ENCODE data around the gene C1QL1. TPM values are rescaled to one million over a fixed set of nuclear protein-coding genes. Genes with fewer than 3 reads are reported as not detected.

The C1QL1 gene
- 24.6 and 25.2 TPM in 2 replicates for total RNA-seq
- 38.6 and 44.0 TPM in 2 replicates for polyA plus RNA-seq

GRCh38 chr17:44968225-44969143, at the start of gene C1QL1:
C1QL1 (minus strand) TSS chr17:44968303; CDS start chr17:44968048, 255 bp downstream.
- peaks cover 32% of the 10 kb centered on the region for H3K27me3 ChIP-seq
- H3K9me3 ChIP-seq (ENCODE audit: low read depth), result no peaks in the 10 kb centered on the region
- TF ChIP-seq CTCF (IDR thresholded peaks at IDR 0.05; ENCODE audit: low read depth, low read length), result peak; percentile 17
- peak; percentile 95 to 96 for DNase-seq (ENCODE audit: low read depth in 1 of 2, low spot score in 1 of 2)
- no peak within 1 kb of the TSS for H3K27ac ChIP-seq
- no peaks in the 10 kb centered on the region for H3K36me3 ChIP-seq
- peaks cover 10% of the 10 kb centered on the region for H3K4me1 ChIP-seq (ENCODE audit: low read depth)
- peak within 1 kb of the TSS; percentile 32 for H3K4me3 ChIP-seq

GRCh38 chr17:45016823-45017222, 48.7 kb upstream of the C1QL1 start:
- Histone ChIP-seq H3K27me3 (peaks cover 11% of the 10 kb centered on the region), H3K36me3 (no peaks in the 10 kb centered on the region), H3K4me3 (no peak overlapping the region), H3K4me1 (ENCODE audit: low read depth) (peaks cover 32% of the 10 kb centered on the region), H3K9me3 (ENCODE audit: low read depth) (no peaks in the 10 kb centered on the region), H3K27ac (no peak overlapping the region)
- TF ChIP-seq CTCF (IDR thresholded peaks at IDR 0.05; ENCODE audit: low read depth, low read length), result peak; percentile 37
- DNase-seq (ENCODE audit: low read depth in 1 of 2, low spot score in 1 of 2), result no peak

GRCh38 chr17:45016237-45016636, 48.1 kb upstream of the C1QL1 start:
- H3K4me1 ChIP-seq (ENCODE audit: low read depth), result peaks cover 27% of the 10 kb centered on the region
- no peaks in the 10 kb centered on the region for H3K36me3 ChIP-seq
- H3K9me3 ChIP-seq (ENCODE audit: low read depth), result no peaks in the 10 kb centered on the region
- no peak overlapping the region for H3K4me3 ChIP-seq
- peaks cover 11% of the 10 kb centered on the region for H3K27me3 ChIP-seq
- DNase-seq (ENCODE audit: low read depth in 1 of 2, low spot score in 1 of 2), result no peak
- TF ChIP-seq CTCF (IDR thresholded peaks at IDR 0.05; ENCODE audit: low read depth, low read length), result no peak
- H3K27ac ChIP-seq, result no peak overlapping the region

DNA sequence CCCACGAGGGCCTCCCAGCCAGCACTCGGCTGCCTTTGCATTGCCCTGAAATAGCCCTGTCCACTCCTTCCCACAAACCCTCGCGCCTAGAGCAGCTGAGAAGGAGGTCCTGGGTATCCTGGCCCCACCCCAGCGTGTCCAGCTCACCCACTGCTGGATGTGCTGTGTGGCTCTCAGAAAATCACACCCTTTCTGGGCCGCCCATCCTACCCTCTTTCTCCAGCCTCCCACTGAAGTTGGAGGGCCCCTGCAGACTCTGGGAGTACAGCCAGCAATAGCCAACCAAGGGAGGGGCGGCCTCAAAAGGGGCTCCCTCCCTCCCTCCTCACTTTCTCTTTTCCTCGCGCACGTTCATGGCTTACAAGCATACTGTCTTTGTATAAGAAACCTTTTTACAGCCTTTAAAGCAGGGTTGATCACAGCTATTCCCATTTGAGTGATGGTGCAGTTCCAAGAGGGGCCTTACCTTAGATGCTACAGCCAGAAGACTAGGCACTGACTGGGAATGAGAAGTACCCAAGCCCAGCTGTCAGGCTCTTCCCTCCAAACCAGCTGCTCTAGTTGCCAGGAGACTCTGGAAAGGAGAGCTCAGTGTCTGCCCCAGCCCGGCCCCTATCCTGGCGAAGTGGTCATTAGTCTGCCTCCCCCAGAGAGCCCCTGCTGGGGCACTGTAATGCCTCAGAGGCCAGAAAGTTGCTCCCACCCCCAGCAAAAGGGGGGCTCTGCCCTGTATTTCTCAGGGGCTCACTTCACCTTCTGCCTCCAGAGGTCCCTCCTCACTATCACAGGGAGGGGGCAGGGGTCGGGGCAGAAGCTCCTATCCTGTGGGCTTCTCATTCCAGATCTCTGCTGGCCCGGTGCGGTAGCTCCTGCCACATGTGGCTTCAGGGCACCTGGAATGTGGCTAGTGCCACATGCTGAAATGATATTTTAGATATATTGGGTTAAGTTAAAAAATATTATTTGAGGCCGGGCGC, 45.2 kb upstream of the C1QL1 start:
- TF ChIP-seq CTCF (IDR thresholded peaks at IDR 0.05; ENCODE audit: low read depth, low read length), result no peak
- Histone ChIP-seq H3K36me3 (no peaks in the 10 kb centered on the region), H3K27ac (no peak overlapping the region), H3K27me3 (no peaks in the 10 kb centered on the region), H3K9me3 (ENCODE audit: low read depth) (no peaks in the 10 kb centered on the region), H3K4me3 (no peak overlapping the region), H3K4me1 (ENCODE audit: low read depth) (peaks cover 19% of the 10 kb centered on the region)
- peak in 1 of 2 donors; percentile 47 for DNase-seq (ENCODE audit: low read depth in 1 of 2, low spot score in 1 of 2)

DNA sequence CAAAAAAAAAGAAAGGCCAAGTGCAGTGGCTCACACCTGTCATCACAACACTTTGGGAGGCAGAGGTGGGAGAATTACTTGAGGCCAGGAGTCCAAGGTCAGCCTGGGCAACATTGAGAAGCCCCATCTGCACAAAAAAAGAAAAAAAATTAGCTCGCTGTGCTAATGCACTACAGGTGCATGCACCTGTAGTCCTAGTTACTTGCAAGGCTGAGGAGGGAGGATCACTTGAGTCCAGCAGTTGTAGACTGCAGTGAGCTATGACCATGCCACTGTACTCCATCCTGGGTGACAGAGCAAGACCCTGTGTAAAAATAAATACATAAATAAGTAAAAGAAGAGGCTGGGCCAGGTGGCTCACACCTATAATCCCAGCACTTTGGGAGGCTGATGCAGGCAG, 43.7 kb upstream of the C1QL1 start:
- Histone ChIP-seq H3K36me3 (no peaks in the 10 kb centered on the region), H3K4me3 (no peak overlapping the region), H3K9me3 (ENCODE audit: low read depth) (no peaks in the 10 kb centered on the region), H3K4me1 (ENCODE audit: low read depth) (peaks cover 12% of the 10 kb centered on the region), H3K27me3 (no peaks in the 10 kb centered on the region), H3K27ac (no peak overlapping the region)
- no peak for TF ChIP-seq CTCF (IDR thresholded peaks at IDR 0.05; ENCODE audit: low read depth, low read length)
- no peak for DNase-seq (ENCODE audit: low read depth in 1 of 2, low spot score in 1 of 2)
